B cell (primary cell): Measurements from ENCODE around the gene ADGRF5. TPM values are rescaled to one million over a fixed set of nuclear protein-coding genes. Genes with fewer than 3 reads are reported as not detected.

Experiments
- ATAC-seq: fragments of 200-7000 bp; cut with Tn5 transposase; one replicate; pipeline ENCODE4 v1.10.0; 2021; ENCODE audit warnings: low read depth, mild to moderate bottlenecking, moderate number of reproducible peaks, moderate library complexity
- CTCF ChIA-PET: fragments of 350-600 bp; sonication (Branson Sonifier 250); formaldehyde crosslinking; loops from one replicate; lab custom pipeline; 2021; ENCODE audit warnings: antibody characterized with exemption, inconsistent platforms; lab: Charles Lee
- POLR2A ChIA-PET: fragments of 350-600 bp; sonication (Branson Sonifier 250); formaldehyde crosslinking; loops from one replicate; lab custom pipeline; 2021; ENCODE audit warnings: antibody characterized with exemption; lab: Charles Lee
- DNase-seq: peaks from one replicate; pipeline ENCODE4 v3.0.0; 2013
- H2AFZ ChIP-seq: 2 replicates; pipeline ENCODE4 v1.6.1; 2012; ENCODE audit warnings: mild to moderate bottlenecking, low read depth, low read length; ENCODE audit not compliant: insufficient read depth, poor library complexity, severe bottlenecking
- H3K27ac ChIP-seq, 2 donors: 1 replicate in 1 of 2; 2 replicates in 1 of 2; pipeline ENCODE4 v1.5.1; 2012 to 2013; ENCODE audit warnings: low read length in 2 of 2, mild to moderate bottlenecking in 2 of 2, moderate library complexity in 1 of 2
- H3K27me3 ChIP-seq, 4 experiments: fragments of 200-600 bp in 1 of 4; sonication (generic) in 1 of 4; replicated peaks in 1 of 4; 1 replicate in 2 of 4; 2 replicates in 2 of 4; pipeline versions ENCODE4 v1.6.1 to v1.7.0; 2013 to 2016; ENCODE audit warnings: low read length in 3 of 4, mild to moderate bottlenecking in 2 of 4, mixed read lengths in 1 of 4, moderate library complexity in 1 of 4; ENCODE audit not compliant: insufficient read depth in 4 of 4, control insufficient read depth in 3 of 4; ENCODE audit errors: control extremely low read depth in 1 of 4
- H3K36me3 ChIP-seq, 2 experiments: replicated peaks in 1 of 2; 1 replicate in 1 of 2; 2 replicates in 1 of 2; pipeline versions ENCODE4 v1.6.1 to v1.7.1; 2013; ENCODE audit warnings: low read length in 1 of 2; ENCODE audit not compliant: insufficient read depth in 2 of 2, control insufficient read depth in 1 of 2; ENCODE audit errors: control extremely low read depth in 1 of 2, extremely low read depth in 1 of 2
- H3K4me1 ChIP-seq, 2 donors: fragments of 200-600 bp in 1 of 2; sonication (generic) in 1 of 2; 1 replicate in 1 of 2; 2 replicates in 1 of 2; pipeline versions ENCODE4 v1.5.1 to v1.6.1; 2013 to 2017; ENCODE audit warnings: low read length in 2 of 2; ENCODE audit not compliant: control insufficient read depth in 2 of 2, insufficient read depth in 2 of 2
- H3K4me2 ChIP-seq: replicated peaks from 2 replicates; pipeline ENCODE3; 2012; ENCODE audit warnings: mild to moderate bottlenecking, low read depth, low read length; ENCODE audit not compliant: poor library complexity, severe bottlenecking
- H3K4me3 ChIP-seq, 5 experiments: fragments of 200-600 bp in 1 of 5; sonication (generic) in 1 of 5; 1 replicate in 3 of 5; 2 replicates in 2 of 5; pipeline versions ENCODE4 v1.5.1 to v1.7.0; 2011 to 2016; ENCODE audit warnings: low read length in 4 of 5, mild to moderate bottlenecking in 4 of 5, low read depth in 2 of 5, control low read depth in 1 of 5, moderate library complexity in 1 of 5; ENCODE audit not compliant: insufficient read depth in 1 of 5; ENCODE audit errors: control extremely low read depth in 1 of 5, extremely low read depth in 1 of 5
- H3K79me2 ChIP-seq: fragments of 200-600 bp; sonication (generic); one replicate; pipeline ENCODE4 v1.6.0; 2016; ENCODE audit warnings: low read length; ENCODE audit not compliant: control insufficient read depth, insufficient read depth
- H3K9ac ChIP-seq: fragments of 200-600 bp; sonication (generic); 2 replicates; pipeline ENCODE4 v1.6.1; 2017; ENCODE audit warnings: mild to moderate bottlenecking, low read length, moderate library complexity
- H3K9me3 ChIP-seq, 3 donors: one replicate each; pipeline versions ENCODE4 v1.6.1 to v1.7.1; 2013; ENCODE audit warnings: low read length in 2 of 3; ENCODE audit not compliant: control insufficient read depth in 2 of 3, insufficient read depth in 1 of 3; ENCODE audit errors: control extremely low read depth in 1 of 3
- H4K20me1 ChIP-seq: 2 replicates; pipeline ENCODE4 v1.6.0; 2012; ENCODE audit warnings: mild to moderate bottlenecking, low read length; ENCODE audit not compliant: insufficient read depth, control insufficient read depth, poor library complexity, severe bottlenecking
- H3K27ac Mint-ChIP-seq: one replicate; pipeline ENCODE4 v1.8.0; 2021; ENCODE audit warnings: mixed read lengths
- H3K27me3 Mint-ChIP-seq: one replicate; pipeline ENCODE4 v1.8.0; 2021; ENCODE audit warnings: mixed read lengths
- H3K4me1 Mint-ChIP-seq: one replicate; pipeline ENCODE4 v1.8.0; 2021; ENCODE audit warnings: mixed read lengths
- H3K4me3 Mint-ChIP-seq: one replicate; pipeline ENCODE4 v1.8.0; 2021; ENCODE audit warnings: mixed read lengths
- H3K9me3 Mint-ChIP-seq: one replicate; pipeline ENCODE4 v1.8.0; 2022; ENCODE audit warnings: mixed read lengths; ENCODE audit not compliant: insufficient read depth
- CTCF ChIP-seq: fragments of 200-600 bp; IDR thresholded peaks from one replicate; pipeline ENCODE4 v1.8.0; 2022; ENCODE audit warnings: antibody characterized with exemption, mild to moderate bottlenecking
- EZH2 ChIP-seq: IDR thresholded peaks from 2 replicates; pipeline ENCODE4 v1.6.1; 2012; ENCODE audit warnings: borderline replicate concordance, low read depth, mild to moderate bottlenecking, moderate library complexity, low read length; ENCODE audit not compliant: insufficient read depth, poor library complexity, severe bottlenecking
- WGBS: methylation state at CpG from one replicate; pipeline ENCODE4 v1.1.5; 2013; ENCODE audit warnings: missing lambda C conversion rate; ENCODE audit not compliant: insufficient coverage; 5-methylcytosine and 5-hydroxymethylcytosine counted together
- intact Hi-C: fragments of 100-400 bp; cut with micrococcal nuclease; formaldehyde crosslinking; loops from one replicate; pipeline ENCODE4 v1.10.0; 2022
- polyA plus RNA-seq: library from polyadenylated mRNA; depleted of rRNA; stranded (reverse); fragments of >200 nt; gene quantifications from 2 replicates; pipeline ENCODE4 v1.2.3, GENCODE V29; 2012
- total RNA-seq, 2 donors: library from RNA; stranded (reverse); fragments of 120-200 nt in 1 of 2; gene quantifications; 1 replicate in 1 of 2; 2 replicates in 1 of 2; pipeline versions ENCODE4 v1.2.3 to v1.2.4, GENCODE V29; 2013 to 2022

ADGRF5 gene
- total and polyA plus RNA-seq, 2 donors (not counting 1 experiment from before 2014, with no cell fraction given): not detected

- H3K4me1 ChIP-seq: no peaks in the 10 kb centered on the region
- no peaks in the 10 kb centered on the region for H3K79me2 ChIP-seq
- no peak overlapping the region for H3K4me2 ChIP-seq
- WGBS: 78% methylated on average over 2 of the region's 2 CpGs
- H3K36me3 ChIP-seq: no peaks in the 10 kb centered on the region
- H3K9me3 Mint-ChIP-seq: no peaks in the 10 kb centered on the region
- H3K4me3 ChIP-seq: no peak overlapping the region
- H3K27me3 ChIP-seq: no peaks in the 10 kb centered on the region
- TF ChIP-seq CTCF (no peak), EZH2 (no peak)
- H3K27me3 Mint-ChIP-seq: peaks cover 16% of the 10 kb centered on the region
- ChIA-PET POLR2A (no interaction called here), CTCF (no interaction called here)
- H3K27ac Mint-ChIP-seq: no peak overlapping the region
- no peaks in the 10 kb centered on the region for H4K20me1 ChIP-seq
- no peak overlapping the region for H3K4me3 Mint-ChIP-seq
- no peak overlapping the region for H3K9ac ChIP-seq
- DNase-seq: no peak
- no peak for ATAC-seq
- H2AFZ ChIP-seq: no peak overlapping the region
- H3K4me1 Mint-ChIP-seq: no peaks in the 10 kb centered on the region
- H3K27ac ChIP-seq: no peak overlapping the region
- H3K9me3 ChIP-seq: no peaks in the 10 kb centered on the region
- intact Hi-C loops: no loop called here
These were observed 23.7 kb downstream of the ADGRF5 start for GRCh38 chr6:46898006-46898405.

- no peaks in the 10 kb centered on the region for H3K36me3 ChIP-seq
- no peak for ATAC-seq
- POLR2A ChIA-PET: no interaction called here
- no peak overlapping the region for H2AFZ ChIP-seq
- Mint-ChIP-seq H3K27ac (no peak overlapping the region), H3K27me3 (peaks cover 16% of the 10 kb centered on the region), H3K4me3 (no peak overlapping the region), H3K9me3 (no peaks in the 10 kb centered on the region), H3K4me1 (no peaks in the 10 kb centered on the region)
- intact Hi-C loops: no loop called here
- H3K27ac ChIP-seq: no peak overlapping the region
- no peak overlapping the region for H3K9ac ChIP-seq
- no peak for DNase-seq
- H3K4me3 ChIP-seq: no peak overlapping the region
- H3K4me1 ChIP-seq: no peaks in the 10 kb centered on the region
- no peaks in the 10 kb centered on the region for H3K27me3 ChIP-seq
- H4K20me1 ChIP-seq: no peaks in the 10 kb centered on the region
- CTCF ChIA-PET: no interaction called here
- no peak overlapping the region for H3K4me2 ChIP-seq
- no peak for TF ChIP-seq EZH2
- no peak for TF ChIP-seq CTCF
- H3K9me3 ChIP-seq: no peaks in the 10 kb centered on the region
- H3K79me2 ChIP-seq: no peaks in the 10 kb centered on the region
These were observed 24.9 kb downstream of the ADGRF5 start for GRCh38 chr6:46896871-46897270.
